Astrocyte of the cerebellum (primary cell): Measurements from ENCODE around the gene USB1.

Experiments used
- DNase-seq: peaks from one replicate; pipeline ENCODE4 v3.0.0-alpha.2; 2011; ENCODE audit warnings: low read depth
- H3K4me3 ChIP-seq: 2 replicates; pipeline ENCODE4 v1.5.1; 2011; ENCODE audit warnings: mild to moderate bottlenecking, low read depth, low read length, moderate library complexity
- CTCF ChIP-seq: IDR thresholded peaks from 2 replicates; pipeline ENCODE4 v1.5.1; 2012; ENCODE audit warnings: low read length, low read depth, moderate library complexity, mild to moderate bottlenecking; ENCODE audit errors: missing control alignments
- in situ Hi-C: cut with HindIII; loops from 2 replicates; pipeline ENCODE4 v1.10.0; 2017; ENCODE audit warnings: low sequenced_read_pairs

USB1 gene

GRCh38 chr16:58028541-58029070 is 27.4 kb downstream of the USB1 start:
- no peak for DNase-seq
- TF ChIP-seq CTCF, result no peak
- no peak overlapping the region for H3K4me3 ChIP-seq
- in situ Hi-C loops, result no loop called here

GRCh38 chr16:58029410-58029809 is 28.2 kb downstream of the USB1 start:
- TF ChIP-seq CTCF, result no peak
- H3K4me3 ChIP-seq, result no peak overlapping the region
- in situ Hi-C loops, result no loop called here
- DNase-seq, result no peak

GRCh38 chr16:58030136-58030840 is 29.1 kb downstream of the USB1 start:
- in situ Hi-C loops, result loop anchor here (5.0 kb wide), 1 partner anchor 92 kb away; no protein-coding TSS in a partner anchor
- no peak overlapping the region for H3K4me3 ChIP-seq
- DNase-seq, result no peak
- no peak for TF ChIP-seq CTCF

GRCh38 chr16:58031016-58031800 is 30.0 kb downstream of the USB1 start:
- H3K4me3 ChIP-seq, result no peak overlapping the region
- TF ChIP-seq CTCF, result no peak
- no peak for DNase-seq
- in situ Hi-C loops, result loop anchor here (5.0 kb wide), 1 partner anchor 91 kb away; no protein-coding TSS in a partner anchor

- no peak for TF ChIP-seq CTCF
- no peak overlapping the region for H3K4me3 ChIP-seq
- no peak for DNase-seq
- in situ Hi-C loops, result loop anchor here (5.0 kb wide), 1 partner anchor 89 kb away; no protein-coding TSS in a partner anchor
These were observed 31.6 kb downstream of the USB1 start for GRCh38 chr16:58032710-58033293.

GRCh38 chr16:58034128-58034685 is 33.0 kb downstream of the USB1 start:
- in situ Hi-C loops, result loop anchor here (5.0 kb wide), 1 partner anchor 88 kb away; no protein-coding TSS in a partner anchor
- no peak for DNase-seq
- no peak for TF ChIP-seq CTCF
- H3K4me3 ChIP-seq, result no peak overlapping the region
